Activated CD4-positive, alpha-beta T cell treated with anti-CD3 and anti-CD28 coated beads for 48 hours (primary cell): ENCODE results near the gene LEMD3.

Experiments used
- DNase-seq: peaks from one replicate; pipeline ENCODE4 v3.0.0-alpha.2; 2020

The LEMD3 gene

GRCh38 chr12:65169320-65170208 lies at the start of gene LEMD3:
TSS of gene LEMD3 (plus strand) at chr12:65169583. CDS start at chr12:65169597, 14 bp downstream.
- DNase-seq = peak; percentile 95

DNA sequence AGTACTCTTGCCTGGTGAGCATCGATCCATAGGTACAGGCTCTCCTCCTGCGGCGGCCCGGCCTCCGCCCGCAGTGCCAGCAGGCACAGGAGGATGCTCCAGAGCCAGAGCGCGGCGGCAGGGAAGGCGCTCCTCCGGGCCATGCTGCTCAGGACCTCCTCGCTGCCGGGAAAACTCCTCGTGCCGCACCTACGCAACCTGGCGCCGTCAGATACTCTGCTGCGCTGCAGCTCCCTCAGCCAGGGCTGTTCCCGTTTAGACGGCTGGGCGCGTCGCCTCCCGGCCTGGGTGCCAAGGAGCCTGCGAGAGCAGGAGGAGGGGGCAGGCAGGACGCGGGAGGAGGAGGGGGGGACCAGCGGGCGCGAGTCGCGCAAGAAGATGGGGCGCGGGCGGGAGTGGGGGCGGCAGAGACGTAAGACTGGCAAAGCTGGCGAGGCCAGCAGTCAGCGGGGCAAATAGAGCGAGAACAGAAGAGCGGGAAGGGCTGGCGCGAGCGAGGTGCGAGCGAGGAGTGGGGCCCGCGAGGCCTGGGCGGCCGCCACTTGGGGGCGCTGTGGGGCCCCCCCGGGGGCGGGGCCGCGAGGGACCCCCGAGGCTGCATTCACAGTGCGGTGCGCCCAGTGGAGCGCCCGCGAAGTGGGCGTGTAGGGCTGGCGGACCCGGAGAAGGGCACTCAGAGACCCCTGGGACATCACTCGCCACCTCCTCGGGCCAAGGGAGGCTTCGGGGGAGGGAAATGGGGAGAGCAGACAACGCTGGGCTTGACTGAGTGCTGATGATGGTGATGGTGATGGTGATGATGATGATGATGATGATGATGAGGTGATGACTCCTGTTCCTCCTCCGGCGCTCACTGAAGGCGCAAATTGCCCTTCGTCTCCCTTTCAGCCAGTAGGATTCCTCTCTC lies 48.1 kb upstream of the LEMD3 start, which contains the start of gene WIF1:
WIF1 (minus strand) TSS at position 257 of the 907 bp plus-strand sequence; CDS start at position 143, 114 bp downstream.
- peak; percentile 40 for DNase-seq

DNA sequence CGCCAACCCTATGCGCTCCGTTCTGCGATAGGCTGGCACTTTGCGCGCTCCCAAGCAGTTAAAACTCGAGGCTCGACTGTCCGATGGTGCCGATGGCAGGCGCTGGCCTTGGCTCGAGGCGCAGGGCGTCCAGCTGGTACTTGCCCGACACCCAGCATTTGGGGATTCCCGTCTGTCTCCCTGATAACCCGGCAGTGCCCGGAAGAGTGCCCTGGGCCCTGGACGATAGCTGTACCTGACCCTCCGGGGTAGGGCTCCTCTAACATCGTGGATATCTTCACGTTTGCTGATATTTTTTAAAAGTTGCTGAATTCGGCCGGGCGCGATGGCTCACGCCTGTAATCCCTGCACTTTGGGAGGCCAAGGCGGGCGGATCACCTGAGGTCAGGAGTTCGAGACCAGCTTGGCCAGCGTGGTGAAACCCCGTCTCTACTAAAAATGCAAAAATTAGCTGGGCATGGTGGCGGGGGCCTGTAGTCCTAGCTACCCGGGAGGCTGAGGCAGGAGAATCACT lies 47.4 kb upstream of the LEMD3 start:
- DNase-seq = no peak

DNA sequence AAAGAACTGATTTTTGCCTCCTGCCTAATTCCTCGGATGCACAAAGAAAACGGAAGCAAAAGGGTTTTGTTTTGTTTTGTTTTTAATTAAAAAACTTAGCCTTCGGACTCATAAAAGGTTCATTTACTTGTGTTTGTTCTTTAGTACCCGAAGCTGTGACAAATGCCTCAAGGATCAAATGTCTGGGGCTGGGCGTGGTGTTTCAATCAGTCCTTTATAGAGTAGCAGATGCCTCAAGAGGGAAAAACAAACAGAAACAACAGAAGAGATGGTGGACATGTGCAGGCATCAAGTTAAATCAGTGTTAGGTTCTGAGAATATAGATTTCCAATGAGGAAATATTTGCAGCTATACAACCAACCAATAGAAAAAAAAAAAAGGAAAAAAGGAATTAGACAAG lies 46.7 kb upstream of the LEMD3 start:
- DNase-seq = no peak

- peak; percentile 33 for DNase-seq
These were observed 45.8 kb upstream of the LEMD3 start for GRCh38 chr12:65123435-65124063.

DNA sequence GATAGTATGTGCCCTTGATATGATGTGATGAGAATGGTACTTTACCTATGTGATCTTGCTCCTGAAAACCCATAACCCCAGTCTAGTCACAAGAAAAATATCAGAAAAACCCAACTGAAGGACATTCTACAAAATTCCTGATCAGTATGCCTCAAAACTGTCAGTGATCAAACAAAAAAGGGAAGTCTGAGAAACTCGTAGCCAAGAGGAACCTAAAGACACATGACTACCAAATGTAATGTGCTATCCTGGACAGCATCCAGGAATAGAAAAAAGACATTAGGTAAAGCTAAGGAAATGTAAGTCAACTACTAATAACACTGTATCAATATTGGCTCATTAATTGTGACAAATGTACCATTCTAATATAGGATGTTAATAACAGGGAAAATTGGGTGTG lies 44.1 kb upstream of the LEMD3 start:
- no peak for DNase-seq

DNA sequence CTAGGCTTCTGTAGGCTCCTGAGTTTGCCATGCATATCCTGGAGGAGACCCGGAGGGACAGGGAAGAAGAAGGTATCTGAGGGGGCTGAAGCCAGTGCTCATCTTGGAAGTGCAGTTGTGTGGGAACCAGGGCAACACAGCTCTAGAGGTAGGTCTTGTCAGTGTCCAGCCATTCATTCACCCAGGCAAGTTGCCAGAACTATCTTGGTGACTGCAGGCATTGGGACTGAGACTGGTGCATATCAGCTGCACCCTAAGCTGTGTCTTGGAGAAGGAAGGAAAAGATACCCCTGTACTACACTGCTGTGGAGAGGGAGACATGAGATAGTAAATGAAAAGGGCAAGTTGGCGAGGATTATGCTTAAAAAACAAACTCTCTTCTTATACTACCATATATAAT lies 43.4 kb upstream of the LEMD3 start:
- DNase-seq = no peak

DNA sequence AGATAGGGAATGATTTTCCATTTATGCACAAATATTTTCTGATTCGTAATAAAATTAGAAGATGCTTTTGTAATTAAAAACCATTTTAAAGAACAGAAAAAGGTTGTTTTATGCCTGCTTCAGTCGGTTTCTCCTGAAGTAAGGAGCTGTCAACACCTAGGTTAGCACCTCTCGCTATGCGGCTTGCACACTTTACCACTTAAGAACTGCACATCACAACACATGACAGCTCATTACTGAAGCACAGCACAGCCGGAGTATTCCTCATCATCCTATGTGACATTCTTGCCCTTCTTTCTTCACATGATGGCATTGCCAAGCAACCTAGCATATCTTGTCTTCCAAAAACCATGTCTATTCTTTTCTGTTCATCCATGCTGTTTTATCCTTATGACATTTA lies 42.9 kb upstream of the LEMD3 start:
- DNase-seq = no peak

DNA sequence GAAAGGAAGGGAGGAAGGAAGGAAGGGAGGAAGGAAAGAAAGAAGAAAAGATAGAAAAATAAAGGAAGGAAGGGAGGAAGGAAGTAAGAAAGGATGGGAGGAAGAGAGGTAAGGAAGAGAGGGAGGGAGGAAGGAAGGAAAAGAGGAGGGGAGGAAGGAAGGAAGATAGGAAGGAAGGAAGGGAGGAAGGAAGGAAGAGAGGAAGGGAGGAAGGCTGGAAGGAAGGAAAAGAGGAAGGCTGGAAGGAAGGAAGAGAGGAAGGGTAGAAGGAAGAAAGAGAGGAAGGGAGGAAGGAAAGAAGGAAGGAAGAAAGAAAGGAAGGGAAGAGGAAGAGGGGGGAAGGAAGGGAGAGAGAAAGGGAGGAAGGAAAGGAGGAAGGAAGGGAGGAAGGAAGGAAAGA lies 35.5 kb upstream of the LEMD3 start:
- DNase-seq = no peak

GRCh38 chr12:65139389-65139788 lies 30.0 kb upstream of the LEMD3 start:
- no peak for DNase-seq

DNA sequence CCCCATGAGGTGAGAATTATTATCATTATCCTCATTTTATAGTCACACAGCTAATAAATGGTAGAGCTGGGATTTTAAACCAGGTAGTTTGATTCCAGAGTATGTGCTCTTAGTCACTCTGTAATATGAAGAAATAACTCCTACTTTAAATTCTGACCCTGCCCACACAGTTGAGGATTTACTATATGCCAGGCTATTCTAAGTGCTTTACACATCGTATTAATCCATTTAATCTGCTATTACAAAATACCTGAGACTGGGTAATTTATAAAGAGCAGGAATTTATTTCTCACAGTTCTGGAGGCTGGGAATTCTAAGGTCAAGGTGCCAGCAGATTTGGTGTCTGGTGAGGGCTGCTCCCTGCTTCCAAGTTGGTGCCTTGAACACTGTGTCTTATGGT lies 28.6 kb upstream of the LEMD3 start:
- no peak for DNase-seq

- DNase-seq = no peak
These were observed 22.0 kb upstream of the LEMD3 start for GRCh38 chr12:65147312-65147905.

DNA sequence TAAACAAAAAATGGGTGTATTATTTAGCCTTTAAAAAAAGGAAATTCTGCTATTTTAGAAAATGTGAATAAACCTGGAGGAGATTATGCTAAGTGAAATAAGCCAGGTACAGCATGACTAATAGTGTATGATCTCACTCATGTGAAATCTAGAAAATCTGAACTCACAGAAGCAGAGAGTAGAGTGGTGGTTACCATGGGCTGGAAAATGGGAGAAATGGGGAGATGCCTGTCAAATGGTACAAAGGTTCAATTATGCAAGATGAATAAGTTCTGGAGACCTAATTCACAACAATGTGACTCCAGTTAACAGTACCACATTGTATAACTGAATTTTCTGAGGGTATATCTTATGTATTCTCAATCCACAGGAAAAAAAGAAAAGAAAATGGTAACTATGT lies 17.4 kb upstream of the LEMD3 start:
- DNase-seq = no peak

DNA sequence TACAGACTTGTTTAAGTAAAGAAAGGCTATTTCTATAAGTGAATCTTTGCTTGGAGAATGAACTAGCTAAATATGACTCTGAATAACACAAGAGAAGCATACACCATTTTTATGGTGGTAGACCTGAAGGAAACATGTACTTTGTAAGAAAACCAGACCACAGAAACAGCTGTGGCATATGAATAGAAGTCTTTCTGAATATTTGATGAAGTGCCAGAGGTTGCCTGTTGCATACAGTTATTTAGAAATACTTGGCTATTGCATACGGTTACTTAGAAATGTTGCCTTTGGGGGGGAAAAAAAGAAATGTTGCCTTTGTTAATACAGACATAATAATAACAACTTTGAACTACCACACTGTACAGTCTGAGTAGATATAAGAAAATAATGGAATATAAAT lies 16.8 kb upstream of the LEMD3 start:
- DNase-seq = no peak

DNA sequence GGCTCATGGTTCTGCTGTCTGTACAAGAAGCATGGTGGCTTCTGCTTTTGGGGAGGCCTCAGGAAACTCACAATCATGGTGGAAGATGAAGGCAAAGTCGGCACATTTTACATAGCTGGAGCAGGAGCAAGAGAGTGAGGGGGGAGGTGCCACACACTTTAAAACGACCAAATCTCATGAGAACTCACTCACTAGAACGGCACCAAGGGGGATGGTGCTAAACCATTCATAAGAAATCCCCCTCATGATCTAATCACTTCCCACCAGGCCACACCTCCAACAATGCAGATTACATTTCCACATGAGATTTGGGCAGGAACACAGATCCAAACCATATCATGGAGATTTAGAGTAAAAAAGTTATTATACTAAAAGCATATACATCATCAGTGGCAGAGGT lies 13.6 kb upstream of the LEMD3 start:
- peak; percentile 8 for DNase-seq

- DNase-seq = peak; percentile 7
These were observed 13.0 kb upstream of the LEMD3 start for GRCh38 chr12:65156366-65156841.

DNA sequence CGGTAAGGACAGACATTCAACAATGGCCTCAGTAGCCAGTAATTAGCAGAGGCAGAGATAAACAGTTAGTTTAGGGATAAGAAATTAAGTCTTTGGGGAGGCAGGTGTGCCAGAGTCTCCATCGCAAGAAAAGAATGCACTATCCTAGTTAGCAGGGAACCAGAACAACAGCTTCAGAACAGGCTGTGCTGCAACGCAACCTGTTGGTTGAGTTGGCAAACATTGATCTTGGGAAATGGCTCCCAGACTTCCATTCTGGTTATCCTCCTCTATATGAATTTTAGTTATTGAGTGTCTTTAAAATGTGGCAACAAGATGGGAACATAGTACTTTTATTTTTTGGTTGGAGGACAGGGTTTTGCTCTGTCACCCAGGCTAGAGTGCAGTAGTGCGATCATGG lies 12.3 kb upstream of the LEMD3 start:
- no peak for DNase-seq

DNA sequence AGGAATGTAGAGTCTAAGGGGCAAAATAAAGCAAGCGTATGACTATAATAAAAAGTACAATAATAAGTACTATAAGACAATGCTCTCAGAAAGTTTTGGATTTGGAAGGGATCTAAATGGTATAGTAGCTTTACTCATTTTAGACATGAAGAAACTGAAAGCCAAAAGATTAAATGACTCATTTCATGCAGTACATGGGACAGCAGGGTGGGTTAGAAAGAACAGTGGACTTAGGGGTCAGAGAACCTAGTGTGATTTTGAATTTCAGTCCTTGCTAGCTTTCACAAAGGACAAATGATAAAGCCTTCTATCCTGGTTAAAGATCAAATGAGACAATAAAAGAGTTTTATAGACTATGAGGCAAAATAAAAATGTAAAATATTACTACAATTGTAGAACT lies 6.8 kb upstream of the LEMD3 start:
- DNase-seq = no peak

DNA sequence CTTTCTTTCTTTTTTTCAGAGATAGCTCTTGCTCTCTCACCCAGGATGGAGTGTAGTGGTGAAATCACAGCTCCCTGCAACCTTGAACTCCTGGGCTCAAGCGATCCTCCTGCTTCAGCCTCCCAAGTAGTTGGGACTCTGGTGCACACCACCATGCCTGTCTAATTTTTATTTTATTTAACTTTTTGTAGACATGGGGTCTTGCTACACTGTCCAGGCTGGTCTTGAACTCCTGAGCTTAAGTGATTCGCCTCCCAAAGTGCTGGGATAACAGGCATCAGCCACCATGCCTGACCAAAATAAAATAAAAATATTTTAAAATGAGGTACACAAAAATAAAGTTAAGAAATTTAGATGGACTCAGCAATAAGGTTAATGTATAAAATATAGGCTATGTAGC lies 5.1 kb upstream of the LEMD3 start:
- no peak for DNase-seq

DNA sequence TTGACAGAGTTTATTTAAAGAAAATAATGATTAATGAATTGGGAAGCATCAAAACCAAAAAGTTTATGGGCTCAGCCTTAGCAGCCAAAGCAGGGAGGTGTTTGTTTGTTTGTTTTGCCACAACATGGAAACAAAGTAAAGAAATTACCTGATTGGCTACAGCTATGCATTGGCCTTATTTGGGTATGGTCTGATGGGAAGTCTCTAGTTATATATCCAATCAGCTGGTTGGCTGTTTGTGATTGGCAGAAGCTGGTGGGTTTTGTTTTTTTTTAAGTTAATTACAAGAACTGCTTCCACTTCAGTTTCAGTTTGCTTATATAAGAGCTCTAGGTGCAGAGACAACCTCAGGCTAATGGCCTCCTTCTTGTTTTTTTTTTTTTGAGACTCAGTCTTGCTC lies 4.6 kb upstream of the LEMD3 start:
- no peak for DNase-seq

DNA sequence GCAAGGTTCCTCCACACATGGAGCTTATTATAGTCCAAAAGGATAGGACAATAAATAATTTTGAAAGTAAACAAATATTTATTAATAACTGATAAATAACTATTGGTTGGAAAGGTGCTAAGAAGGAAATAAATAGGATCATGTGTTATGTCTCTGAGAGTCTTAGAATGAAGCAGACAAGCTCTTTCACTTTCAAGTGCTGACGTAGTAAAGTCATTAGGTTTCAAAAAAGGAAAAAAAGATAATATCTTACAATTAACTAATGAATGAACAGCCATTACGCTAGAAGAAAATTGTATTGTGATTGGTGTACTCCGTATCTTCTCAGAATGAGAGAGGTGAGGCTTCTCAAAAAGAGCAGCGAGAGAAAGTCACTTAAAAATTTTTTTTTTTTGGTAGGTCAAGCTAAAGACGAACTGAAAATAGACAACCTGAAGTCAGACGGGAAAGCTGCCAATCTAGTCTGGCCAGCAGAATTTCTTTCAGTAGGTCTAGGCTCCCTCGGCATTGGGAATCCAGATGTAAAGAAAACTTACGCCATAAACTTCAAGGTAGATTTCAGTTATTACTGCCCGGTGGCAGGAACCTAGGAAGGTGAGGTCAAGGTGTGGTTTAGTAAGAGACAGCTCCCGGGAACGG lies 583 bp upstream of the LEMD3 start:
- DNase-seq = no peak
